HEK293T (cell line): Measurements from ENCODE around the gene OST4.

Experiments used
- CTCF ChIA-PET: fragments of 350-600 bp; formaldehyde crosslinking; extraction: SDS; loops from one replicate; lab custom pipeline; 2021; ENCODE audit warnings: antibody characterized with exemption, inconsistent platforms; lab: Yijun Ruan, JAX
- POLR2A ChIA-PET: fragments of 350-600 bp; formaldehyde crosslinking; extraction: SDS; loops from one replicate; lab custom pipeline; 2020; ENCODE audit warnings: antibody characterized with exemption, inconsistent platforms; lab: Yijun Ruan, JAX
- DNase-seq: peaks from one replicate; pipeline ENCODE4 v3.0.0; 2012; ENCODE audit warnings: mixed read lengths; ENCODE audit errors: extremely low spot score
- ARNT ChIP-seq: fragments of 450-650 bp; IDR thresholded peaks from 2 replicates; pipeline ENCODE4 v1.6.1; 2017; ENCODE audit warnings: mild to moderate bottlenecking
- BHLHE40 ChIP-seq: fragments of 450-650 bp; IDR thresholded peaks from 2 replicates; pipeline ENCODE4 v1.6.1; 2016; ENCODE audit warnings: mild to moderate bottlenecking, moderate library complexity, borderline replicate concordance
- CTBP1 ChIP-seq: fragments of 450-650 bp; IDR thresholded peaks from 2 replicates; pipeline ENCODE4 v1.6.1; 2016; ENCODE audit warnings: borderline replicate concordance
- ELF4 ChIP-seq: fragments of 450-650 bp; IDR thresholded peaks from 2 replicates; pipeline ENCODE4 v1.6.1; 2017; ENCODE audit warnings: antibody characterized with exemption
- FOXA1 ChIP-seq: fragments of 450-650 bp; IDR thresholded peaks from 2 replicates; pipeline ENCODE4 v1.6.1; 2016; ENCODE audit warnings: mild to moderate bottlenecking
- FOXK2 ChIP-seq: fragments of 450-650 bp; IDR thresholded peaks from 2 replicates; pipeline ENCODE4 v1.6.1; 2016; ENCODE audit warnings: mild to moderate bottlenecking
- FOXM1 ChIP-seq: fragments of 450-650 bp; IDR thresholded peaks from 2 replicates; pipeline ENCODE4 v1.6.1; 2017; ENCODE audit warnings: mild to moderate bottlenecking, borderline replicate concordance
- HDGF ChIP-seq: fragments of 450-650 bp; IDR thresholded peaks from 2 replicates; pipeline ENCODE4 v1.6.1; 2017; ENCODE audit warnings: antibody characterized with exemption, borderline replicate concordance
- L3MBTL2 ChIP-seq: fragments of 450-650 bp; conservative IDR thresholded peaks from 2 replicates; pipeline ENCODE4 v1.6.1; 2016; ENCODE audit warnings: mild to moderate bottlenecking
- LEF1 ChIP-seq: fragments of 450-650 bp; IDR thresholded peaks from 2 replicates; pipeline ENCODE4 v1.6.1; 2017; ENCODE audit warnings: mild to moderate bottlenecking, borderline replicate concordance
- NFRKB ChIP-seq: fragments of 450-650 bp; IDR thresholded peaks from 2 replicates; pipeline ENCODE4 v1.6.1; 2016; ENCODE audit warnings: mild to moderate bottlenecking, moderate library complexity
- PKNOX1 ChIP-seq: fragments of 450-650 bp; IDR thresholded peaks from 2 replicates; pipeline ENCODE4 v1.6.1; 2016
- SP1 ChIP-seq: fragments of 450-650 bp; IDR thresholded peaks from 2 replicates; pipeline ENCODE4 v1.6.1; 2017
- SUZ12 ChIP-seq: fragments of 450-650 bp; IDR thresholded peaks from 2 replicates; pipeline ENCODE4 v1.6.1; 2016; ENCODE audit warnings: mild to moderate bottlenecking
- TARDBP ChIP-seq: fragments of 450-650 bp; IDR thresholded peaks from 2 replicates; pipeline ENCODE4 v1.6.1; 2016
- ZNF384 ChIP-seq: fragments of 450-650 bp; IDR thresholded peaks from 2 replicates; pipeline ENCODE4 v1.6.1; 2016

OST4 gene

GRCh38 chr2:27049422-27050280 lies 21.8 kb downstream of the OST4 start:
- peak; percentile 47 for DNase-seq
- POLR2A ChIA-PET: interaction anchor here (0.8 to 7.4 kb wide), 12 partner anchors 8 to 203 kb away, joined by 3 to 91 read pairs (median 11); partner anchors contain the start of genes KHK, OST4 and TMEM214
- CTCF ChIA-PET: interaction anchor here (1.2 kb wide), 1 partner anchor 88 kb away, joined by 4 read pairs; no protein-coding TSS in a partner anchor
- TF ChIP-seq L3MBTL2 (no peak), SUZ12 (no peak), SP1 (no peak), ELF4 (no peak), FOXA1 (no peak), CTBP1 (no peak), TARDBP (no peak), BHLHE40 (no peak), ZNF384 (no peak), NFRKB (no peak), FOXM1 (no peak), LEF1 (no peak)

DNA sequence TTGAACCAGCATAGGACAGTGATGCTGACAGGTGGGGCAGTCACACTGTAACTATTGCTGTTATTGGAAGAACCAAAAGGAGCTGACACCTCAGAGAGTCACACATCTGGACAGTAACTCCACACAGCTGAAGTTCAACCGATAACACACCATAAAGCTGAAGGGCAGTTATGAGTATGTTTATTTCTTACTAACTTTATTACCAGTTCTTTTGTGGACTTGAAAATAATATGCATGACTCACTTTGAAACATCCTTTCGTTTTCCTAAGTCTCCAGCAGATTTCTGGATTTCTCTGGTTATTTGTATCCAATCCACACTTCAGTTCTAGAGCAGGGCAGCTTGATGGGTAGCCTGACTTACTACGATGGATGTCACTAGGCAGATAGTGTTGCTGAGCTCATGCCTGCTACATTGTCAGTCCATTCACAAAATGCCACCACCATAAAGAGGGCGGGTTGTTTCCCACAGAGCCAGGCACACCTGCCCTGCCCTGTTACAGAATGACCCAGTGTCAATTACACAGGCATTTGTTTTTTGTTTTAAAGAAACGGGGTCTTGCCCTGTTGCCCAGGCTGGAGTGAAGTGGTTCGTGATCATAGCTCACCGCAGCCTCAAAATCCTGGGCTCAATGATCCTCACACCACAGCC lies 28.3 kb downstream of the OST4 start:
- POLR2A ChIA-PET: interaction anchor here (0.9 to 2.6 kb wide), 2 partner anchors 10 to 28 kb away, joined by 3 to 18 read pairs; partner anchors contain the start of genes OST4 and TMEM214
- TF ChIP-seq TARDBP (no peak), ZNF384 (no peak), BHLHE40 (no peak), LEF1 (no peak), L3MBTL2 (no peak), SP1 (no peak), FOXA1 (no peak), FOXK2 (no peak), NFRKB (no peak), FOXM1 (no peak), SUZ12 (no peak), CTBP1 (no peak), ARNT (no peak), HDGF (no peak)
- no peak for DNase-seq
- CTCF ChIA-PET: interaction anchor here (0.7 kb wide), 1 partner anchor 27 kb away, joined by 3 read pairs; no protein-coding TSS in a partner anchor

DNA sequence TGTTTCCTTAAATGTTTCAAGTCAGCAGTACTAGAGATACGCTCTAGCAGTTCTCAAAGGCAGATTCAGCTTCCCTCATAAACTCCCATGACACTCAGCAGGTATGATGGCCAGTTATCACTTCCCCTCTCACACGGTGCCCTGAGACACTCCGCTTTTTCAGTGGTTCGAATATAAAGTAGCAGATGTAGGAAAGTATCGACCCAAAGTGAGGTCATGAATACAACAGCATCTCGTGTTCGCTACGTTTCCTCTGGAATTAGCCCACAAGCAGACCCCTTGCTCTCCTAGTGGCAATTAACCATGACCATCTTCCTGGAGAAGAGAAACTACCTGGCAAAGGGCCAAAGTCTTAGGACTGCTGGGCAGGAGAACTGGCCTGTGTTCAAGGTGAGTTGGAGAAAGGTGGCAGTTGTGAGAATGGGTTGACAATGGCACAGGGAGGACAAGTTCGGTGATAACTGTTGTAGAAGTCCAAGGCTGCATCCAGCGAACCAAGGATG lies 29.2 kb downstream of the OST4 start:
- no peak for DNase-seq
- ChIA-PET POLR2A (interaction anchor here (0.9 to 2.6 kb wide), 4 partner anchors 8 to 29 kb away, joined by 3 to 18 read pairs (median 3); partner anchors contain the start of genes OST4 and TMEM214), CTCF (no interaction called here)
- TF ChIP-seq FOXM1: no peak
- TF ChIP-seq TARDBP: no peak
- TF ChIP-seq SUZ12: no peak
- TF ChIP-seq CTBP1: no peak
- no peak for TF ChIP-seq L3MBTL2
- no peak for TF ChIP-seq FOXA1
- no peak for TF ChIP-seq ARNT
- TF ChIP-seq FOXK2: no peak
- TF ChIP-seq ZNF384: no peak
- no peak for TF ChIP-seq BHLHE40
- no peak for TF ChIP-seq LEF1
- no peak for TF ChIP-seq NFRKB
- TF ChIP-seq HDGF: no peak
- no peak for TF ChIP-seq PKNOX1

DNA sequence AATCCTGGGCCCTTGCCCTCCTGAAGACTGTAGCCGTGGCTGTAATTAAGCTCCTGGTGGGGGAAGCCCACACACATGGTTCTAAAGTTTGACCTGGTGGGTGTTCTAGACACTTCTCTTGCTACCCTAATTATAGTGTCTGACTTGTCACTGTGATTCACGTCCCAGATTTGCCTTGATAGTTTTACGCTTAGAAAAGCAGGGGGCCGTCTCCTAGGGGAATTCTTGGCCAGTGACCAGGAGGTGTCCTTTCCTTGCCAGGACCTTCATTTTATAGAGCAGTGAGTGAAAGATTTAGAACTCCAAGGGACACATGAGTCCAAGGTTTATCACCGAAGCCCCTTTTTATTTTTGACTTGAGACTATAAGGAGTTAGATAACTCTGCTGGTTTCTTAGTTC lies 29.7 kb downstream of the OST4 start:
- POLR2A ChIA-PET: interaction anchor here (1.0 to 2.6 kb wide), 3 partner anchors 8 to 30 kb away, joined by 3 to 18 read pairs (median 3); partner anchors contain the start of genes OST4 and TMEM214
- no peak for DNase-seq
- CTCF ChIA-PET: no interaction called here
- TF ChIP-seq TARDBP (no peak), LEF1 (no peak)

DNA sequence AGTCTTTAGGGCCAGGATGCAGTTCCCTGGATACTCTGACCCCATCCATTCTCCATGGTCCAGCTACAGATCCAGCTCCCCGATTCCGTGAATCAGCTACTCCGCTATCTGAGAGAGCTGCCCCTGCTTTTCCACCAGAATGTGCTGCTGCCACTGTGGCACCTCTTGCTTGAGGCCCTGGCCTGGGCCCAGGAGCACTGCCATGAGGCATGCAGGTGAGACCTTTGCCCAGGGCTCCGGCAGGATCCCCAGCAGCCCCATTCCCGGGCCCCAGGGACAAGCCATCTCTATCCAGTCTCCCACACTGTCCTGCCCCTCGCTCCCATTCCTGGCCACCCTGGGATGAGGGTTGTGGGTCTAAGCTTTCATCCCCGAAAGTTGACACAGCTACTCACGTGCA lies 31.2 kb downstream of the OST4 start:
- no peak for DNase-seq
- CTCF ChIA-PET: no interaction called here
- TF ChIP-seq ELF4: no peak
- TF ChIP-seq TARDBP: no peak
- TF ChIP-seq HDGF: no peak
- no peak for TF ChIP-seq NFRKB
- no peak for TF ChIP-seq BHLHE40
- no peak for TF ChIP-seq ARNT
- TF ChIP-seq FOXK2: no peak
- no peak for TF ChIP-seq LEF1
- TF ChIP-seq CTBP1: no peak
- no peak for TF ChIP-seq FOXM1
- TF ChIP-seq SUZ12: no peak
- no peak for TF ChIP-seq FOXA1
- POLR2A ChIA-PET: interaction anchor here (1.1 to 2.2 kb wide), 4 partner anchors 9 to 83 kb away, joined by 3 to 11 read pairs (median 6); partner anchors contain the start of gene AGBL5

DNA sequence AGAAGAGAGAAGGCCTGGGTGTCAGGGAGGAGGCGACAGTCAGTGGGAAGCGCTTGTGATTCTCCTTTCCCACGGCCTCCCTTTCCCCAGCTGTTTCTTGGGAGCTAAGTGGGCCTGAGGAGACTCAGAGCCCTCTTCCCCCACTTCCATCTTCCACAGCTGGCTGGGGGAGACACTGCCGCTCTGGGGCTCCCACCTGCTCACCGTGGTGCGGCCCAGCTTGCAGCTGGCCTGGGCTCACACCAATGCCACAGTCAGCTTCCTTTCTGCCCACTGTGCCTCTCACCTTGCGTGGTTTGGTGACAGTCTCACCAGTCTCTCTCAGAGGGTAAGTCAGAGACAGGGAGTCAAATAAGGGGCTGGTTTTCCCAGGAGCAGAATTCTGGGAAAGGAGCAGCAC lies 31.6 kb downstream of the OST4 start:
- ChIA-PET CTCF (no interaction called here), POLR2A (interaction anchor here (1.1 to 2.2 kb wide), 5 partner anchors 9 to 83 kb away, joined by 3 to 11 read pairs (median 6); partner anchors contain the start of genes AGBL5 and OST4)

More for the DNA sequence above, 31.6 kb downstream of the OST4 start:
- no peak for DNase-seq
- no peak for TF ChIP-seq SP1
- no peak for TF ChIP-seq CTBP1
- TF ChIP-seq FOXM1: no peak
- TF ChIP-seq SUZ12: no peak
- TF ChIP-seq ARNT: no peak
- TF ChIP-seq FOXA1: no peak
- TF ChIP-seq FOXK2: no peak
- no peak for TF ChIP-seq ZNF384
- TF ChIP-seq L3MBTL2: no peak
- TF ChIP-seq BHLHE40: no peak
- no peak for TF ChIP-seq LEF1
- no peak for TF ChIP-seq NFRKB
- TF ChIP-seq ELF4: no peak
- TF ChIP-seq PKNOX1: no peak
- TF ChIP-seq TARDBP: no peak
- TF ChIP-seq HDGF: no peak
